Astrocyte (in vitro differentiated cells and primary cell): Measurements from ENCODE around the gene ADD3. TPM values are rescaled to one million over a fixed set of nuclear protein-coding genes. Genes with fewer than 3 reads are reported as not detected.

Experiments
- DNase-seq: peaks from one replicate; pipeline ENCODE4 v3.0.0-alpha.2; 2010; ENCODE audit warnings: low read depth
- FAIRE-seq: peaks from 2 replicates; lab custom pipeline; 2011; peaks lifted over from hg19 to GRCh38; lab: Jason Lieb, UNC
- H2AFZ ChIP-seq: 2 replicates; pipeline ENCODE4 v1.6.0; 2012; ENCODE audit warnings: low read depth, low read length, inconsistent platforms
- H3K27ac ChIP-seq: 2 replicates; pipeline ENCODE4 v1.5.1; 2011; ENCODE audit warnings: low read depth, low read length, inconsistent platforms
- H3K27me3 ChIP-seq: 2 replicates; pipeline ENCODE4 v1.6.0; 2011; ENCODE audit warnings: low read length, inconsistent platforms; ENCODE audit not compliant: insufficient read depth
- H3K36me3 ChIP-seq: 2 replicates; pipeline ENCODE4 v1.5.1; 2011; ENCODE audit warnings: low read length, inconsistent platforms; ENCODE audit not compliant: insufficient read depth
- H3K4me1 ChIP-seq: 2 replicates; pipeline ENCODE4 v1.5.1; 2011; ENCODE audit warnings: low read length, inconsistent platforms; ENCODE audit not compliant: insufficient read depth
- H3K4me2 ChIP-seq: 2 replicates; pipeline ENCODE4 v1.6.0; 2012; ENCODE audit warnings: low read length, inconsistent platforms
- H3K4me3 ChIP-seq: 2 replicates; pipeline ENCODE4 v1.5.1; 2011; ENCODE audit warnings: low read depth, mild to moderate bottlenecking, low read length, inconsistent platforms; ENCODE audit not compliant: insufficient read depth
- H3K79me2 ChIP-seq: 2 replicates; pipeline ENCODE4 v1.6.0; 2012; ENCODE audit warnings: mild to moderate bottlenecking, low read length, inconsistent platforms; ENCODE audit not compliant: insufficient read depth
- H3K9ac ChIP-seq: 2 replicates; pipeline ENCODE4 v1.6.0; 2012; ENCODE audit warnings: mild to moderate bottlenecking, low read length, inconsistent platforms
- H3K9me3 ChIP-seq: 2 replicates; pipeline ENCODE4 v1.5.1; 2012; ENCODE audit warnings: low read depth, mild to moderate bottlenecking, low read length, inconsistent platforms; ENCODE audit not compliant: insufficient read depth
- H4K20me1 ChIP-seq: 2 replicates; pipeline ENCODE4 v1.6.0; 2012; ENCODE audit warnings: low read length, inconsistent platforms; ENCODE audit not compliant: insufficient read depth
- H3K27ac Mint-ChIP-seq: one replicate; pipeline ENCODE4 v1.8.0; 2021; ENCODE audit warnings: mild to moderate bottlenecking, mixed read lengths; ENCODE audit not compliant: unreplicated experiment
- H3K27me3 Mint-ChIP-seq: one replicate; pipeline ENCODE4 v1.8.0; 2021; ENCODE audit warnings: low read depth, mixed read lengths; ENCODE audit not compliant: unreplicated experiment
- H3K36me3 Mint-ChIP-seq: one replicate; pipeline ENCODE4 v1.8.0; 2021; ENCODE audit warnings: low read depth, mixed read lengths; ENCODE audit not compliant: unreplicated experiment
- H3K4me1 Mint-ChIP-seq: one replicate; pipeline ENCODE4 v1.8.0; 2021; ENCODE audit warnings: low read depth, mixed read lengths; ENCODE audit not compliant: unreplicated experiment
- H3K4me3 Mint-ChIP-seq: one replicate; pipeline ENCODE4 v1.8.0; 2021; ENCODE audit warnings: mild to moderate bottlenecking, moderate library complexity, mixed read lengths; ENCODE audit not compliant: unreplicated experiment
- H3K9me3 Mint-ChIP-seq: one replicate; pipeline ENCODE4 v1.8.0; 2021; ENCODE audit warnings: mild to moderate bottlenecking, mixed read lengths; ENCODE audit not compliant: unreplicated experiment
- CTCF ChIP-seq: IDR thresholded peaks from 2 replicates; pipeline ENCODE4 v1.5.1; 2011; ENCODE audit warnings: low read depth, mild to moderate bottlenecking, inconsistent platforms, low read length, moderate library complexity; ENCODE audit not compliant: insufficient read depth
- EZH2 ChIP-seq: IDR thresholded peaks from 2 replicates; pipeline ENCODE4 v1.6.1; 2012; ENCODE audit warnings: mild to moderate bottlenecking, low read length, inconsistent platforms; ENCODE audit not compliant: insufficient read depth
- total RNA-seq: library from RNA; stranded (reverse); gene quantifications from 2 replicates; pipeline ENCODE4 v1.2.1, GENCODE V29; 2021

The ADD3 gene
- total RNA-seq, 1 donor from 2014 or later: 127 TPM

- Histone ChIP-seq H4K20me1 (no peaks in the 10 kb centered on the region), H3K9ac (no peak overlapping the region), H3K27me3 (no peaks in the 10 kb centered on the region), H2AFZ (no peak overlapping the region), H3K36me3 (no peaks in the 10 kb centered on the region), H3K9me3 (no peaks in the 10 kb centered on the region), H3K4me1 (peaks cover 33% of the 10 kb centered on the region), H3K4me3 (no peak overlapping the region), H3K4me2 (no peak overlapping the region), H3K27ac (no peak overlapping the region), H3K79me2 (no peaks in the 10 kb centered on the region)
- no peaks in the 10 kb centered on the region for H3K27me3 Mint-ChIP-seq
- FAIRE-seq (no peak), DNase-seq (no peak)
- no peak overlapping the region for H3K27ac Mint-ChIP-seq
- TF ChIP-seq CTCF (no peak), EZH2 (no peak)
- H3K4me3 Mint-ChIP-seq: no peak overlapping the region
- peaks cover 18% of the 10 kb centered on the region for H3K4me1 Mint-ChIP-seq
- H3K9me3 Mint-ChIP-seq: no peaks in the 10 kb centered on the region
- H3K36me3 Mint-ChIP-seq: peaks cover 4% of the 10 kb centered on the region
Measured at GRCh38 chr10:109968953-109969759, 38.6 kb upstream of the ADD3 start.

- Mint-ChIP-seq H3K9me3 (no peaks in the 10 kb centered on the region), H3K27ac (no peak overlapping the region), H3K36me3 (peaks cover 5% of the 10 kb centered on the region), H3K4me1 (peaks cover 20% of the 10 kb centered on the region), H3K4me3 (no peak overlapping the region), H3K27me3 (no peaks in the 10 kb centered on the region)
- FAIRE-seq: no peak
- no peaks in the 10 kb centered on the region for H4K20me1 ChIP-seq
- H3K9me3 ChIP-seq: no peaks in the 10 kb centered on the region
- no peak overlapping the region for H3K4me3 ChIP-seq
- H3K79me2 ChIP-seq: no peaks in the 10 kb centered on the region
- H2AFZ ChIP-seq: no peak overlapping the region
- H3K4me2 ChIP-seq: no peak overlapping the region
- H3K27ac ChIP-seq: no peak overlapping the region
- peaks cover 33% of the 10 kb centered on the region for H3K4me1 ChIP-seq
- no peaks in the 10 kb centered on the region for H3K27me3 ChIP-seq
- H3K9ac ChIP-seq: no peak overlapping the region
- TF ChIP-seq EZH2: no peak
- no peak for TF ChIP-seq CTCF
- H3K36me3 ChIP-seq: no peaks in the 10 kb centered on the region
- DNase-seq: no peak
Measured at GRCh38 chr10:109969760-109970346, 37.9 kb upstream of the ADD3 start.

- no peak overlapping the region for H3K27ac ChIP-seq
- peaks cover 16% of the 10 kb centered on the region for H3K4me1 ChIP-seq
- H4K20me1 ChIP-seq: no peaks in the 10 kb centered on the region
- H3K27me3 ChIP-seq: no peaks in the 10 kb centered on the region
- peaks cover 18% of the 10 kb centered on the region for H3K4me1 Mint-ChIP-seq
- H3K79me2 ChIP-seq: no peaks in the 10 kb centered on the region
- no peaks in the 10 kb centered on the region for H3K36me3 ChIP-seq
- DNase-seq (no peak), FAIRE-seq (no peak)
- no peaks in the 10 kb centered on the region for H3K27me3 Mint-ChIP-seq
- no peak overlapping the region for H3K9ac ChIP-seq
- H3K4me3 Mint-ChIP-seq: no peak overlapping the region
- peaks cover 5% of the 10 kb centered on the region for H3K36me3 Mint-ChIP-seq
- H3K27ac Mint-ChIP-seq: no peak overlapping the region
- no peaks in the 10 kb centered on the region for H3K9me3 Mint-ChIP-seq
- no peak overlapping the region for H3K4me3 ChIP-seq
- H3K4me2 ChIP-seq: no peak overlapping the region
- no peak overlapping the region for H2AFZ ChIP-seq
- TF ChIP-seq CTCF (no peak), EZH2 (no peak)
- no peaks in the 10 kb centered on the region for H3K9me3 ChIP-seq
Measured at GRCh38 chr10:109971634-109972033, 36.1 kb upstream of the ADD3 start.
